WTC11 (cell line): ENCODE measurements around the gene RNF208.

ENCODE experiments used
- CREB1 ChIP-seq: sonication (generic); formaldehyde crosslinking; IDR thresholded peaks from 2 replicates; pipeline ENCODE4 v1.8.0; 2023; ENCODE audit warnings: mild to moderate bottlenecking, missing genetic modification reagents
- ELF4 ChIP-seq: sonication (generic); formaldehyde crosslinking; IDR thresholded peaks from 2 replicates; pipeline ENCODE4 v1.8.1; 2022; ENCODE audit warnings: low read depth, mild to moderate bottlenecking, moderate library complexity, missing genetic modification reagents
- NR3C1 ChIP-seq: sonication (generic); formaldehyde crosslinking; conservative IDR thresholded peaks from 2 replicates; pipeline ENCODE4 v1.8.1; 2023; ENCODE audit warnings: low read depth, mild to moderate bottlenecking, missing genetic modification reagents
- RELA ChIP-seq: sonication (generic); formaldehyde crosslinking; IDR thresholded peaks from 2 replicates; pipeline ENCODE4 v1.8.1; 2022; ENCODE audit warnings: missing genetic modification reagents, mild to moderate bottlenecking, borderline replicate concordance
- ZNF138 ChIP-seq: sonication (generic); formaldehyde crosslinking; conservative IDR thresholded peaks from 2 replicates; pipeline ENCODE4 v1.8.1; 2022; ENCODE audit warnings: mild to moderate bottlenecking, moderate library complexity, missing genetic modification reagents
- TF ChIP-seq, protein P1 (sequence below): fragments of 200-600 bp; IDR thresholded peaks from 2 replicates; pipeline ENCODE4 v1.8.0; 2022; ENCODE audit warnings: antibody characterized with exemption
- TF ChIP-seq, protein P2 (sequence below): sonication (generic); formaldehyde crosslinking; IDR thresholded peaks from 2 replicates; pipeline ENCODE4 v1.8.0; 2022; ENCODE audit warnings: mild to moderate bottlenecking, missing genetic modification reagents

DNA sequence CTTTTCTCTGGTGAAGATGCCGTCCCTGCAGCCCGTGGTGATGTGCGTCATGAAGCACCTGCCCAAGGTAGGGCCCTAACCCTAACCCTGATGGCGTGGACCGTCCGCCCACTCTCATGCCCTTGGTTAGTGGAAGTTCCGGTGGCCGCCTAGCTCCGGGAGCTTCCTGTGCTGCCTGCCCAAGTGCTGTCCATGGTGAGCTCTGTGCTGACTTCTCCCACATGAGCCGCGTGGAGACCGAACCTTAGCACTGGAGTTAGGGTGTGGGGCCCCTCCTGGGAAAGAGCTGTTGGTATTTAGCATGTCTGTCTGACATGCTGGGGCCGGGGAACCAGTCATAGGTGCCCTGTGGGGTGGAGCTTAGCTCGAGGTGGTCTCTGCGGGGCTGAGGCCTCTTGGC lies 34.3 kb upstream of the RNF208 start:
- TF ChIP-seq ELF4 = no peak
- TF ChIP-seq, protein P1, sequence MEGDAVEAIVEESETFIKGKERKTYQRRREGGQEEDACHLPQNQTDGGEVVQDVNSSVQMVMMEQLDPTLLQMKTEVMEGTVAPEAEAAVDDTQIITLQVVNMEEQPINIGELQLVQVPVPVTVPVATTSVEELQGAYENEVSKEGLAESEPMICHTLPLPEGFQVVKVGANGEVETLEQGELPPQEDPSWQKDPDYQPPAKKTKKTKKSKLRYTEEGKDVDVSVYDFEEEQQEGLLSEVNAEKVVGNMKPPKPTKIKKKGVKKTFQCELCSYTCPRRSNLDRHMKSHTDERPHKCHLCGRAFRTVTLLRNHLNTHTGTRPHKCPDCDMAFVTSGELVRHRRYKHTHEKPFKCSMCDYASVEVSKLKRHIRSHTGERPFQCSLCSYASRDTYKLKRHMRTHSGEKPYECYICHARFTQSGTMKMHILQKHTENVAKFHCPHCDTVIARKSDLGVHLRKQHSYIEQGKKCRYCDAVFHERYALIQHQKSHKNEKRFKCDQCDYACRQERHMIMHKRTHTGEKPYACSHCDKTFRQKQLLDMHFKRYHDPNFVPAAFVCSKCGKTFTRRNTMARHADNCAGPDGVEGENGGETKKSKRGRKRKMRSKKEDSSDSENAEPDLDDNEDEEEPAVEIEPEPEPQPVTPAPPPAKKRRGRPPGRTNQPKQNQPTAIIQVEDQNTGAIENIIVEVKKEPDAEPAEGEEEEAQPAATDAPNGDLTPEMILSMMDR = no peak
- no peak for TF ChIP-seq CREB1 (CRISPR knock-in tag)
- TF ChIP-seq ZNF138 (CRISPR knock-in tag) = no peak
- no peak for TF ChIP-seq RELA
- TF ChIP-seq, protein P2, sequence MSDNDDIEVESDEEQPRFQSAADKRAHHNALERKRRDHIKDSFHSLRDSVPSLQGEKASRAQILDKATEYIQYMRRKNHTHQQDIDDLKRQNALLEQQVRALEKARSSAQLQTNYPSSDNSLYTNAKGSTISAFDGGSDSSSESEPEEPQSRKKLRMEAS (CRISPR knock-in tag) = no peak
- TF ChIP-seq NR3C1 (CRISPR knock-in tag) = no peak
